Activated CD4-positive, alpha-beta memory T cell treated with anti-CD3 and anti-CD28 coated beads for 36 hours (primary cell): ENCODE data around the gene VWF. TPM values are rescaled to one million over a fixed set of nuclear protein-coding genes. Genes with fewer than 3 reads are reported as not detected.
"Not testable (repeated sequence)": the region's sequence is repeated elsewhere in the genome, so short reads cannot be mapped to it uniquely, and the experiment has no call there.

Experiments
- CTCF ChIA-PET: fragments of 350-600 bp; sonication (Branson Sonifier 250); formaldehyde crosslinking; loops from one replicate; lab custom pipeline; 2021; ENCODE audit warnings: antibody characterized with exemption, inconsistent platforms; lab: Charles Lee
- POLR2A ChIA-PET: fragments of 350-600 bp; sonication (Branson Sonifier 250); formaldehyde crosslinking; loops from one replicate; lab custom pipeline; 2021; ENCODE audit warnings: antibody characterized with exemption; lab: Charles Lee
- DNase-seq: peaks from one replicate; pipeline ENCODE4 v3.0.0-alpha.2; 2020
- H3K27ac Mint-ChIP-seq: one replicate; pipeline ENCODE4 v1.8.0; 2021; ENCODE audit warnings: mixed read lengths
- H3K27me3 Mint-ChIP-seq: one replicate; pipeline ENCODE4 v1.8.0; 2021; ENCODE audit warnings: mixed read lengths
- H3K36me3 Mint-ChIP-seq: one replicate; pipeline ENCODE4 v1.8.0; 2021; ENCODE audit warnings: mixed read lengths
- H3K4me1 Mint-ChIP-seq: one replicate; pipeline ENCODE4 v1.8.0; 2021; ENCODE audit warnings: low read depth, mixed read lengths
- H3K4me3 Mint-ChIP-seq: one replicate; pipeline ENCODE4 v1.8.0; 2021; ENCODE audit warnings: mild to moderate bottlenecking, mixed read lengths
- H3K9me3 Mint-ChIP-seq: one replicate; pipeline ENCODE4 v1.8.0; 2021; ENCODE audit warnings: mixed read lengths
- intact Hi-C: fragments of 100-400 bp; cut with micrococcal nuclease; formaldehyde crosslinking; loops from one replicate; pipeline ENCODE4 v1.15.1; 2023
- total RNA-seq, 2 experiments: library from RNA; stranded (reverse); gene quantifications; one replicate each; pipeline ENCODE4 v1.2.3, GENCODE V29; 2021

VWF gene
- total RNA-seq, 2 experiments from 2014 or later = not detected

DNA sequence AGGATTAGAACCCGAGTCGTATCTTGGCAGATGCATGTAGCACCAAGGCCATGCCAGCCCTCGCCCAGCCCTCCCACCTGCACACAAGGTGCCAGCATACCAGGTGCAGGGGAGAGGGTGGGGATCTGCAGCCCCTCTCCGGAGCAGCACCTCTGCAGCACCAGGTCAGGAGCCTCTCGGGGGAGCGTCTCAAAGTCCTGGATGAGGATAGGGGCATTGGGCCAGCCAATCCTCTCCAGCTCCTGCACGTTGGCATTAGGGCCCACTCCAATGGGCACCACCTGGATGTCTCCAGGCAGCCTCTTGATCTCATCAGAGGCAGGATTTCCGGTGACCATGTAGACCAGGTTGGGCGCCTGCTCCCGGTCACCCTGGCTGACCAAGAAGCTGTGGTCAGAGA is 106.2 kb downstream of the VWF start:
- Mint-ChIP-seq H3K4me3 (no peak overlapping the region), H3K27ac (no peak overlapping the region), H3K9me3 (no peaks in the 10 kb centered on the region), H3K4me1 (no peaks in the 10 kb centered on the region), H3K27me3 (peaks cover 3% of the 10 kb centered on the region), H3K36me3 (no peaks in the 10 kb centered on the region)
- intact Hi-C loops = no loop called here
- POLR2A ChIA-PET = no interaction called here
- CTCF ChIA-PET = no interaction called here
- no peak for DNase-seq

DNA sequence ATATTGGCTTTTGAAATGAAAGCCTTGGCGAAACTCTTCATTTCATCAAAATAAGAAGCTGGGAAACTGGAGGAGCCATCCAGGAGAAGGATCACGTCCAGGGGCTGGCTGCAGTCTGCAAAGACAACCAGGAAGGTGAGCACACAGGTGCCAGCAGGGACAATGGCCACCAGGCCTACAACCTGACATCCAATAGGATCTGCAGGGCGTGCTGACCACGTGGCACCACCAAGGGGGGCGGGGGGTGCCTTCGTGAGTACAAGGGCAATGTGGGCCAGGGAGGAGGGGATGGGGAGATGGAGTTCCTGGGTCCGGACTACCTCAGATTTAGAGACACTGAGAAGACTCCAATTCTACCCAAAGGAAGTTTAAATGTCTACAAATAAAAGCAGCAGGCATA is 107.7 kb downstream of the VWF start:
- no peak for DNase-seq
- intact Hi-C loops = no loop called here
- Mint-ChIP-seq H3K4me1 (no peaks in the 10 kb centered on the region), H3K27ac (no peak overlapping the region), H3K36me3 (no peaks in the 10 kb centered on the region), H3K9me3 (no peaks in the 10 kb centered on the region), H3K27me3 (peaks cover 2% of the 10 kb centered on the region), H3K4me3 (no peak overlapping the region)
- ChIA-PET POLR2A (no interaction called here), CTCF (no interaction called here)

DNA sequence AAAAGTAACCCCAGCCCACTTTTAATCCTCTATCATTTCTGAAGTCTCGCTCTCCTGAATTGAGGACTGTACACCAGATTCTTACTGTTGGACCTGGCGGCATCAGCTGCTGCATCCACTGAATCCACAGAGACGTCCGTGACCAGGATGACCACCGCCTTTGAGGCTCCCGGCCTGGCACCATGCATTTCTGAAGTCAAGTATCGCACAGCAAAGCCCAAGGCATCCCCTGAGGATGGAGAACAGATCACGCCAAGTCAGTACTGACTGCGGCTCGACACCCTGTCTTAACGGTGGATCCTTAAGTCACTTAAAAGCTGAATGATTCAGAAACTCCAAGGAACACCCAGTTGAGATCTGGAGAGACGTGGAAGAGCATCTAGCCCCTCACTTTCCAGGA is 108.5 kb downstream of the VWF start:
- H3K4me1 Mint-ChIP-seq, H3K27ac Mint-ChIP-seq, H3K36me3 Mint-ChIP-seq, intact Hi-C loops, CTCF ChIA-PET, H3K27me3 Mint-ChIP-seq, H3K4me3 Mint-ChIP-seq, H3K9me3 Mint-ChIP-seq, DNase-seq, POLR2A ChIA-PET: not testable (repeated sequence)

DNA sequence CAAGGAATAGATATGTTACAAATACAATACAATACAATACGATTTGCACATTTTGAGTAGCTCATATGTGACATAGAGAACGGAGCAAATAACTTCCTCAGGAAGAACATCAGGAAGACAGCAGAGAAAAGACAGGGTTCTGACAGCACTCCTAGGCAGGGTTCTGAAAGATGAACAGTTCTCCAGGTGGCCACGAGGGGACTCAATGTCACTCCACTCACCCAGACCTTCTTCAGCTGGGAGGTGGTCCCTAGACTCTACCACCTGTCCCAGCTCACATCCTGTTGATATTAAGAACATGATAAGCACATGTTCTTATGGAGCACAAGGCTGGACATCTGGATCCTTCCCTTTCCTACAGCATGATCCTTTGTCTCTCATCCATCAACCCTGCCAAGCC is 109.2 kb downstream of the VWF start:
- intact Hi-C loops, H3K27ac Mint-ChIP-seq, DNase-seq, H3K4me1 Mint-ChIP-seq, H3K9me3 Mint-ChIP-seq, POLR2A ChIA-PET, H3K36me3 Mint-ChIP-seq, H3K4me3 Mint-ChIP-seq, H3K27me3 Mint-ChIP-seq: not testable (repeated sequence)
- CTCF ChIA-PET = interaction anchor here (1.1 kb wide), 2 partner anchors 22 to 27 kb away, joined by 4 read pairs; no protein-coding TSS in a partner anchor

DNA sequence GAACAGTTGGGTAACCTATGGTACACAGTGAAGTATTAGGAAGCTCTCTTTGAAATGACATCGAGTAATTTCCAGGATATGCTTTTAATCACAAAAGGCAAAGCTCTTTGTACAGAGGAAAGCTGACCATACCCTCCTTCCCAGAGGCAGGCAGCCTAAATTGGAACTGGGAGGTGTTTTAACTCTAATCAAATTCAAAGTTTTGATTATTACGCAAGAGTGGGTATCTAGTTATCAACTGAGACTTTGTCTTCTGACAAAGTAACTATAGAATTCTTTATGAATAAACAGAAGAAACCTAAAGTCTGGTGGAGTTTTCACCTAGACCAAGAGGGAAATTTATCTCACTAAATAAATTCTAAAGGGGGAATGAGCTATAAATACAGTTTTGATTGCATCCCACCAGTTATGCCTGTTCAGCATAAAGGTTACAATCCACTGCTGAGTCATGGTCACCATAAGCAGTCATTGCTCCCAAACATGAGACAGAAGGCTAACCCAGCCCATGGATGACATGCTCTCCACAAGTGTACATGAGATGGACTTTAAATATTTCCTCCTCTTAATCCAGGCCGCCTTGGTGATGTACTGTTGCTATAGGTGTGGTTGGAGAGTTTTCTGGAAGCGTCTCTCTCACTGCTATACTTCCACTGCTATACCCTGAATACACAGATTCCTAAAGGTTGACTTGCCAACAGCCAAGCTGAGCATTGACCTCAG is 113.7 kb downstream of the VWF start:
- CTCF ChIA-PET, H3K9me3 Mint-ChIP-seq, H3K27me3 Mint-ChIP-seq, POLR2A ChIA-PET, intact Hi-C loops, H3K36me3 Mint-ChIP-seq, H3K27ac Mint-ChIP-seq, DNase-seq, H3K4me3 Mint-ChIP-seq, H3K4me1 Mint-ChIP-seq: not testable (repeated sequence)

DNA sequence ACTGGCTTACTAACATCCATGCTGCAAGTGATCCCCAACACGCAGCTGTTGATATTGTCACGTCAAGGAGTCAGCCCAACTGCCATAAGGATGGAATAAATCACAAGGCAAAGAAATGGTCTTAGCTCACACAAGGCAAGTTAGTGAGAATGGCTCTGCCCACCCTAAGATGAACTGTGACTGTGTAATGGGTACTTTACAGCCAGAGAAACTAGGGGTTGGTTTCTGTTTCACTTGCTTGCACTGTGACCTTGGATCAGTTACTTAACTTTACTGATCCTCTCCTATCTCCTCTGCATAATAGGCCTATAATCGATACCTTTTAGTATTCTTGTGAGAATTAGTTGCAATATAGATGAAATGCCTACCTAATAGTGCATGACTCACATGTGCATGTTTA is 127.2 kb downstream of the VWF start:
- intact Hi-C loops = no loop called here
- H3K27ac Mint-ChIP-seq = peak overlapping the region; percentile 11
- POLR2A ChIA-PET = no interaction called here
- CTCF ChIA-PET = interaction anchor here (1.4 to 11.0 kb wide), 3 partner anchors 9 to 42 kb away, joined by 3 to 285 read pairs (median 7); no protein-coding TSS in a partner anchor
- DNase-seq = no peak
- no peaks in the 10 kb centered on the region for H3K36me3 Mint-ChIP-seq
- no peaks in the 10 kb centered on the region for H3K9me3 Mint-ChIP-seq
- no peak overlapping the region for H3K4me3 Mint-ChIP-seq
- H3K4me1 Mint-ChIP-seq = no peaks in the 10 kb centered on the region
- peaks cover 30% of the 10 kb centered on the region for H3K27me3 Mint-ChIP-seq

DNA sequence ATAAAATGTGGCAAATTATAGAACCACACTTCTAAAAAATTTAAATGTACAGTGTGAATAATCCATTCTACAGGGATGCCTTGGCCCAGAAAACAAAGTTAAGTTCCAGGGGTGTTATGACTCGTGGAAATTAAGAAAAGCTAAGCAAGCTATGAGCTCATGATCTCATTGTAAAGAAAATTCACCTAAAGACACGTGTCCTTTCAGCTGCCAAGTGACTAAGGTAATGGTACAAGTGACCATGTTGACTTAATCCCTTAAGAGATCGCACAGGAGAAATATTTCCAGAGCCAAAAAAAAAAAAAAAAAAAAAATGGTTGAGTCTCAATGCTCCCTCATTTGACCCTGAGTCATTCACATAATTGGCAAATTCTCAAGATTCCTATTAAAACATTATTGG is 128.0 kb downstream of the VWF start:
- no peak for DNase-seq
- H3K27me3 Mint-ChIP-seq = peaks cover 29% of the 10 kb centered on the region

DNA sequence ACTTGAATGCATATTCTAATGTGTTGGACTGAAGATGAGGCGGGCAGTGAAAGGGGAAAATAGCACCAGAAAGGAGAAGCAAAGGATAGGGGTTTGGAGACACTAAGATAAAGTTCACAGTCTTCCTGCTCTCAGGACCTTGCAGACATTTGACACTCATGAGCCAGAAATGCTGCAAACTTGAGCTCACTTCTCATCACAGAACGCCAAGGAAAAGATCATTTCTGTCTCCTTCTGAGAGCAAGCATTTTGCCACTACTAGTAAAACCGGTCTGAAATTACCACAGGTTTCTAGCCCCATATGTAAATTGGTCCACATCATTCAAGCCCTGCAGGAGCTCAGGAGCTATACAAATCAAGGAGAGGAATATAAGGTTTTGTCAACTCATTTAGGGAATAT is 134.8 kb downstream of the VWF start:
- CTCF ChIA-PET = interaction anchor here (0.6 to 11.0 kb wide), 16 partner anchors 11 to 296 kb away, joined by 3 to 285 read pairs (median 4); no protein-coding TSS in a partner anchor
- POLR2A ChIA-PET = no interaction called here
- Mint-ChIP-seq H3K9me3 (no peaks in the 10 kb centered on the region), H3K4me3 (no peak overlapping the region), H3K36me3 (no peaks in the 10 kb centered on the region), H3K27ac (no peak overlapping the region), H3K4me1 (no peaks in the 10 kb centered on the region), H3K27me3 (peaks cover 3% of the 10 kb centered on the region)
- DNase-seq = no peak
- intact Hi-C loops = no loop called here

More for the DNA sequence above, 128.0 kb downstream of the VWF start:
- Mint-ChIP-seq H3K36me3 (no peaks in the 10 kb centered on the region), H3K4me1 (no peaks in the 10 kb centered on the region), H3K9me3 (no peaks in the 10 kb centered on the region), H3K4me3 (no peak overlapping the region), H3K27ac (no peak overlapping the region)
- intact Hi-C loops = no loop called here
- POLR2A ChIA-PET = no interaction called here
- CTCF ChIA-PET = interaction anchor here (1.4 to 11.0 kb wide), 3 partner anchors 8 to 43 kb away, joined by 3 to 285 read pairs (median 7); no protein-coding TSS in a partner anchor

DNA sequence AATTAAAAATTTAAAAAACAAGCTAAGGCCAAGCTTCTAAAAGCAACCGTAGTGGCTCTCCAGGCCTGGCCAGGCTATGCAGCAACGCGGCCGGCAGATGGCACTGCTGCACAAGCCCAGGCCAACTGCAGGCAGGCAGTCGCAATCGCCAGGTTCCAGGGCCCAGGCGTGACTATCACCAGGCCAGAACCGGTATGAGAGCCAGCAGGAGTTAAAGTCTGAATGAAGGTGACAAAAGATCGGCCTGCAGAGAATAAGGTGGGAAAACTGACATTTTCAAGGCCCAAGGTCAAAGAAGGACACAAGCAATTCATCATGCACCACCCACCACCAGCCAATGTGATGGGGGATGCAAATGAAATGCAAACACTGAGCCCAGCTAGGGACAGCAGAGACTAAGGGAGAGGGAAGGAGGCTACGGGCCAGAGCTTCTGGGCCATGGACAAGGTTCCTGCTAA is 135.8 kb downstream of the VWF start:
- Mint-ChIP-seq H3K27ac (no peak overlapping the region), H3K4me3 (no peak overlapping the region), H3K9me3 (no peaks in the 10 kb centered on the region), H3K4me1 (no peaks in the 10 kb centered on the region), H3K27me3 (no peaks in the 10 kb centered on the region), H3K36me3 (no peaks in the 10 kb centered on the region)
- peak; percentile 79 for DNase-seq
- CTCF ChIA-PET = interaction anchor here (0.5 to 11.0 kb wide), 31 partner anchors 8 to 1131 kb away, joined by 3 to 285 read pairs (median 5); no protein-coding TSS in a partner anchor
- POLR2A ChIA-PET = no interaction called here
- intact Hi-C loops = loop anchor here (1.0 kb wide), 2 partner anchors 50 to 297 kb away; no protein-coding TSS in a partner anchor

DNA sequence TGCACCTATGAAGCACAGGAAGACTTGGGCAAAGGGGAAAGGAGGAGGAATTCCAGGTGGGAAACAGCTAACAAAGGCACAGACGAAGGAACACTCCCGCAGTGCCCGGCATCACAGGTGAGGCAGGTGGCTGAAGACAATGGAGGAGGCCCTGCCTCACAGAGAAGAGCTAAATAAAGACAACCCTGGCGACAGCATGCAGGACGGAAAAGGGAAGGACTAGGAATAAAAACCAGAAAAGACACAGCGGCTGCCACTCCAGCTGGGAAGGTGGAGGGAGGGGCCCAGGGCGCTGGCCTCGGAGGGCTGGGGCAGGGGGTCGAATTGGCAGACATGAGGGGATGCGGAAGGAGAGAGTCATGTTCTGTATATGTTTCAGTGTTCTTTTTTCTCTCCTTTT is 136.4 kb downstream of the VWF start:
- H3K36me3 Mint-ChIP-seq = no peaks in the 10 kb centered on the region
- DNase-seq = no peak
- POLR2A ChIA-PET = no interaction called here
- no peaks in the 10 kb centered on the region for H3K4me1 Mint-ChIP-seq
- intact Hi-C loops = loop anchor here (1.0 kb wide), 2 partner anchors 50 to 297 kb away; no protein-coding TSS in a partner anchor
- CTCF ChIA-PET = interaction anchor here (0.5 to 11.0 kb wide), 30 partner anchors 9 to 1130 kb away, joined by 3 to 285 read pairs (median 5); no protein-coding TSS in a partner anchor
- H3K9me3 Mint-ChIP-seq = no peaks in the 10 kb centered on the region
- no peak overlapping the region for H3K27ac Mint-ChIP-seq
- no peak overlapping the region for H3K4me3 Mint-ChIP-seq
- H3K27me3 Mint-ChIP-seq = no peaks in the 10 kb centered on the region

DNA sequence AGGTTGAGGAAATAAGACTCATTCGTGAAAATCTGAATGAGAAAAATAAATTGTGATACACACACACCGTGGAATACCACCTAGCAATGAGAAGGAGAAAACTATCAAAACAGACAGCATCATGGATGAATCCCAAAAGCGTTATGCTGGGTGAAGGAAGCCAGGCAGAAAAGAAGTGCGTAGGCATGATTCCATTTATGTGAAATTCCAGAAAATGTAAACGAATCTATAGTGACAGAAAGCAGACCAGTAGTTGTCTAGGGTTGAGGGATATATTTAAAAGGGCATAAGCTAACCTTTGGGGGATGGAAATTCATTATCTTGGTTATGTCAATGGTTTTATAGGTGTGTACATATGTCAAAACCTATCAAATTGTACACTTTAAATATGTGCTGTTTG is 136.9 kb downstream of the VWF start:
- intact Hi-C loops = no loop called here
- POLR2A ChIA-PET = no interaction called here
- H3K27ac Mint-ChIP-seq = no peak overlapping the region
- no peak for DNase-seq
- H3K4me1 Mint-ChIP-seq = no peaks in the 10 kb centered on the region
- H3K9me3 Mint-ChIP-seq = no peaks in the 10 kb centered on the region
- no peaks in the 10 kb centered on the region for H3K27me3 Mint-ChIP-seq
- no peak overlapping the region for H3K4me3 Mint-ChIP-seq
- H3K36me3 Mint-ChIP-seq = no peaks in the 10 kb centered on the region
- CTCF ChIA-PET = interaction anchor here (0.9 to 11.0 kb wide), 14 partner anchors 9 to 299 kb away, joined by 3 to 285 read pairs (median 8); no protein-coding TSS in a partner anchor

DNA sequence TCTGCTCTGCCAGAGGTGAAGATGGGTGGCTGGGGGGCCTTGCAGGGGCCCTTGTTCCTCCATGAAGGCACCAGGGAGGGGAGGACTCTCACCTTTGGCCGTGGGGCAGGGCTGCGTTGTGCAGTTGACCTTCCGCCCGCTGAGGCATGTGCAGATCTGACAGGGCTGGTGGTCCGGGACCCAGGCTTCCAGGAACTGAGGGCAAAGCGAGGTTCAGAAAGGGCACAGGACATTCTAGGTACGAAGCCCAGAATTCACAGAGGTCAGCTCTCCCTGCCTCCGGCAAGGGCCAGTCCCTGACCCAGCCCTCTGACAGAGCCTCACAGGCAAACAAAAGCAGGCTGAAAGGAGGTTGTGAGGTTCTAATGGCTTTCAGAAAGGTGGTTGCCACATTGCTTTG is 139.0 kb downstream of the VWF start:
- H3K4me1 Mint-ChIP-seq = no peaks in the 10 kb centered on the region
- H3K4me3 Mint-ChIP-seq = no peak overlapping the region
- ChIA-PET POLR2A (no interaction called here), CTCF (no interaction called here)
- intact Hi-C loops = no loop called here
- H3K9me3 Mint-ChIP-seq = no peaks in the 10 kb centered on the region
- H3K36me3 Mint-ChIP-seq = no peaks in the 10 kb centered on the region
- no peak for DNase-seq
- H3K27me3 Mint-ChIP-seq = peaks cover 3% of the 10 kb centered on the region
- no peak overlapping the region for H3K27ac Mint-ChIP-seq
